Measurements from ENCODE around the gene COQ8B. TPM values are rescaled to one million over a fixed set of nuclear protein-coding genes. Genes with fewer than 3 reads are reported as not detected.

Gene COQ8B
- total and polyA plus RNA-seq, 2 donors from 2014 or later: 45.8 to 55.3 TPM

- no peaks in the 10 kb centered on the region for H3K4me1 ChIP-seq (ENCODE audit: control insufficient read depth in 2 of 3, insufficient read depth in 2 of 3, low read depth in 1 of 3, low read length in 3 of 3)
Observed at GRCh38 chr19:40700083-40700482, 16.6 kb downstream of the COQ8B start.

GRCh38 chr19:40697007-40697406, 19.7 kb downstream of the COQ8B start:
- Histone ChIP-seq H3K27me3 (ENCODE audit: control insufficient read depth, insufficient read depth, low read length) (no peaks in the 10 kb centered on the region), H3K9me3 (ENCODE audit: control insufficient read depth in 2 of 3, insufficient read depth in 1 of 3, low read length in 3 of 3) (no peaks in the 10 kb centered on the region), H3K4me1 (ENCODE audit: control insufficient read depth in 2 of 3, insufficient read depth in 2 of 3, low read depth in 1 of 3, low read length in 3 of 3) (no peaks in the 10 kb centered on the region), H3K27ac (ENCODE audit: low read depth in 2 of 2, low read length in 2 of 2) (no peak overlapping the region), H3K36me3 (ENCODE audit: control insufficient read depth in 2 of 3, insufficient read depth in 3 of 3, low read length in 3 of 3) (peaks cover 3 to 8% (median 4%) of the 10 kb centered on the region in 3 donors), H3K9ac (ENCODE audit: low read length in 3 of 3) (no peak overlapping the region), H3K4me3 (ENCODE audit: low read length in 3 of 3) (no peak overlapping the region)
- intact Hi-C loops (cut with DNase I): no loop called here
- DNase-seq (no peak), FAIRE-seq (no peak)
- TF ChIP-seq CTCF (IDR thresholded peaks at IDR 0.05; ENCODE audit: borderline replicate concordance, extremely low read depth, insufficient read depth): no peak

More at GRCh38 chr19:40700083-40700482, 16.6 kb downstream of the COQ8B start:
- no peak for TF ChIP-seq CTCF (IDR thresholded peaks at IDR 0.05; ENCODE audit: borderline replicate concordance, extremely low read depth, insufficient read depth)
- FAIRE-seq (no peak), DNase-seq (no peak)
- Histone ChIP-seq H3K9me3 (ENCODE audit: control insufficient read depth in 2 of 3, insufficient read depth in 1 of 3, low read length in 3 of 3) (no peaks in the 10 kb centered on the region), H3K27ac (ENCODE audit: low read depth in 2 of 2, low read length in 2 of 2) (no peak overlapping the region), H3K4me3 (ENCODE audit: low read length in 3 of 3) (no peak overlapping the region), H3K36me3 (ENCODE audit: control insufficient read depth in 2 of 3, insufficient read depth in 3 of 3, low read length in 3 of 3) (peaks cover 6 to 18% (median 10%) of the 10 kb centered on the region in 3 donors), H3K27me3 (ENCODE audit: control insufficient read depth, insufficient read depth, low read length) (no peaks in the 10 kb centered on the region), H3K9ac (ENCODE audit: low read length in 3 of 3) (no peak overlapping the region)
- intact Hi-C loops (cut with DNase I): no loop called here

- FAIRE-seq: no peak
- intact Hi-C loops (cut with DNase I): no loop called here
Observed at GRCh38 chr19:40695881-40696280, 20.8 kb downstream of the COQ8B start.

More at GRCh38 chr19:40695881-40696280, 20.8 kb downstream of the COQ8B start:
- Histone ChIP-seq H3K36me3 (ENCODE audit: control insufficient read depth in 2 of 3, insufficient read depth in 3 of 3, low read length in 3 of 3) (peaks cover 0 to 8% (median 3%) of the 10 kb centered on the region in 3 donors), H3K9ac (ENCODE audit: low read length in 3 of 3) (no peak overlapping the region), H3K4me3 (ENCODE audit: low read length in 3 of 3) (no peak overlapping the region), H3K4me1 (ENCODE audit: control insufficient read depth in 2 of 3, insufficient read depth in 2 of 3, low read depth in 1 of 3, low read length in 3 of 3) (peaks cover 0 to 3% (median 0%) of the 10 kb centered on the region in 3 donors), H3K27ac (ENCODE audit: low read depth in 2 of 2, low read length in 2 of 2) (no peak overlapping the region), H3K9me3 (ENCODE audit: control insufficient read depth in 2 of 3, insufficient read depth in 1 of 3, low read length in 3 of 3) (no peaks in the 10 kb centered on the region), H3K27me3 (ENCODE audit: control insufficient read depth, insufficient read depth, low read length) (no peaks in the 10 kb centered on the region)
- DNase-seq: no peak
- no peak for TF ChIP-seq CTCF (IDR thresholded peaks at IDR 0.05; ENCODE audit: borderline replicate concordance, extremely low read depth, insufficient read depth)
